H1 (cell line): ENCODE results near the gene ZNF471. TPM values are rescaled to one million over a fixed set of nuclear protein-coding genes. Genes with fewer than 3 reads are reported as not detected.

Experiments
- CTCF ChIA-PET: fragments of 300-600 bp; sonication (Branson Sonifier 250); formaldehyde crosslinking; loops from one replicate; lab custom pipeline; 2021; ENCODE audit not compliant: partially characterized antibody; lab: Charles Lee
- POLR2A ChIA-PET: fragments of 300-600 bp; sonication (Branson Sonifier 250); formaldehyde crosslinking; loops from one replicate; lab custom pipeline; 2021; ENCODE audit warnings: inconsistent platforms; ENCODE audit not compliant: partially characterized antibody; lab: Charles Lee
- DNase-seq, 2 experiments: peaks; one replicate each; pipeline versions ENCODE4 v3.0.0 to v3.0.0-alpha.2; 2010 to 2022; ENCODE audit warnings: low spot score in 2 of 2, low read depth in 1 of 2, mixed read lengths in 1 of 2
- FAIRE-seq: peaks from 2 replicates; lab custom pipeline; 2011; peaks lifted over from hg19 to GRCh38; lab: Jason Lieb, UNC
- H2AFZ ChIP-seq: 2 replicates; pipeline ENCODE4 v1.8.1; 2012; ENCODE audit warnings: low read length, inconsistent platforms
- H2AK5ac ChIP-seq: 2 replicates; pipeline ENCODE4 v1.6.1; 2013; ENCODE audit warnings: low read depth, low read length
- H2BK120ac ChIP-seq: replicated peaks from 2 replicates; pipeline ENCODE3; 2013; ENCODE audit warnings: low read depth, low read length, inconsistent platforms
- H2BK12ac ChIP-seq: 2 replicates; pipeline ENCODE4 v1.6.1; 2013; ENCODE audit warnings: low read depth, low read length
- H2BK15ac ChIP-seq: 2 replicates; pipeline ENCODE4 v1.6.1; 2013; ENCODE audit warnings: low read length
- H2BK20ac ChIP-seq: 2 replicates; pipeline ENCODE4 v1.6.1; 2013; ENCODE audit warnings: low read length
- H2BK5ac ChIP-seq: 2 replicates; pipeline ENCODE4 v1.6.1; 2013; ENCODE audit warnings: low read depth, low read length
- H3K14ac ChIP-seq: 2 replicates; pipeline ENCODE4 v1.6.1; 2013; ENCODE audit warnings: inconsistent platforms; ENCODE audit not compliant: insufficient read length
- H3K18ac ChIP-seq: 2 replicates; pipeline ENCODE4 v1.6.1; 2013; ENCODE audit warnings: low read length; ENCODE audit errors: extremely low read depth
- H3K23ac ChIP-seq: 2 replicates; pipeline ENCODE4 v1.6.1; 2013; ENCODE audit warnings: inconsistent platforms; ENCODE audit not compliant: insufficient read length
- H3K23me2 ChIP-seq: 2 replicates; pipeline ENCODE4 v1.6.1; 2013; ENCODE audit warnings: low read depth, low read length
- H3K27ac ChIP-seq: 2 replicates; pipeline ENCODE4 v1.6.1; 2011; ENCODE audit warnings: low read depth, low read length, inconsistent platforms
- H3K27me3 ChIP-seq, 4 experiments: replicated peaks in 1 of 4; 1 replicate in 1 of 4; 2 replicates in 3 of 4; pipeline versions ENCODE4 v1.6.1 to v1.8.1; 2011 to 2013; ENCODE audit warnings: low read length in 3 of 4, mild to moderate bottlenecking in 3 of 4, inconsistent platforms in 2 of 4, mixed read lengths in 2 of 4, moderate library complexity in 1 of 4; ENCODE audit not compliant: control insufficient read depth in 3 of 4, insufficient read depth in 3 of 4; ENCODE audit errors: extremely low read depth in 1 of 4
- H3K36me3 ChIP-seq, 4 experiments: 2 replicates each; pipeline versions ENCODE4 v1.6.1 to v1.8.1; 2011 to 2013; ENCODE audit warnings: mild to moderate bottlenecking in 4 of 4, low read length in 3 of 4, moderate library complexity in 2 of 4, control low read depth in 1 of 4, inconsistent platforms in 1 of 4; ENCODE audit not compliant: insufficient read depth in 4 of 4, control insufficient read depth in 2 of 4
- H3K4ac ChIP-seq: replicated peaks from 2 replicates; pipeline ENCODE3; 2013; ENCODE audit warnings: low read length, low read depth, mixed read lengths, inconsistent platforms; ENCODE audit not compliant: insufficient read length
- H3K4me1 ChIP-seq, 4 experiments: replicated peaks in 1 of 4; 1 replicate in 1 of 4; 2 replicates in 3 of 4; pipeline versions ENCODE4 v1.6.1 to v1.8.1; 2011 to 2013; ENCODE audit warnings: low read length in 3 of 4, inconsistent platforms in 2 of 4, mixed read lengths in 1 of 4; ENCODE audit not compliant: insufficient read depth in 4 of 4, control insufficient read depth in 3 of 4
- H3K4me2 ChIP-seq, 2 experiments: 2 replicates each; pipeline versions ENCODE4 v1.6.1 to v1.8.1; 2011 to 2013; ENCODE audit warnings: low read depth in 2 of 2, low read length in 2 of 2, control low read depth in 1 of 2, inconsistent platforms in 1 of 2, mild to moderate bottlenecking in 1 of 2; ENCODE audit not compliant: insufficient read depth in 1 of 2
- H3K4me3 ChIP-seq, 4 experiments: fragments of 200-600, 300-600 bp in 1 of 4; sonication (generic), shearing (Covaris generic), sonication (Bioruptor Twin) in 1 of 4; 2 replicates each; pipeline versions ENCODE4 v1.5.1 to v1.8.1; 2011 to 2016; ENCODE audit warnings: low read length in 4 of 4, low read depth in 3 of 4, control low read depth in 2 of 4, inconsistent platforms in 2 of 4, mild to moderate bottlenecking in 2 of 4, mixed read lengths in 1 of 4, moderate library complexity in 1 of 4; ENCODE audit not compliant: insufficient read depth in 2 of 4; ENCODE audit errors: extremely low read depth in 1 of 4
- H3K56ac ChIP-seq: replicated peaks from 2 replicates; pipeline ENCODE3; 2013; ENCODE audit warnings: low read depth, mild to moderate bottlenecking, mixed read lengths, low read length, inconsistent platforms; ENCODE audit not compliant: insufficient read length
- H3K79me1 ChIP-seq: 2 replicates; pipeline ENCODE4 v1.6.1; 2013; ENCODE audit warnings: low read depth, low read length, control low read depth
- H3K79me2 ChIP-seq, 2 experiments: 2 replicates each; pipeline versions ENCODE4 v1.6.1 to v1.8.1; 2012 to 2013; ENCODE audit warnings: low read length in 2 of 2, mild to moderate bottlenecking in 2 of 2, inconsistent platforms in 1 of 2; ENCODE audit not compliant: insufficient read depth in 2 of 2, control insufficient read depth in 1 of 2
- H3K9ac ChIP-seq, 4 experiments: replicated peaks in 1 of 4; 1 replicate in 1 of 4; 2 replicates in 3 of 4; pipeline versions ENCODE4 v1.6.1 to v1.8.1; 2011 to 2013; ENCODE audit warnings: low read depth in 3 of 4, low read length in 3 of 4, control low read depth in 2 of 4, mild to moderate bottlenecking in 2 of 4, moderate library complexity in 2 of 4, inconsistent platforms in 1 of 4; ENCODE audit errors: extremely low read depth in 1 of 4
- H3K9me3 ChIP-seq, 2 experiments: 2 replicates each; pipeline versions ENCODE4 v1.6.1 to v1.8.1; 2012 to 2013; ENCODE audit warnings: mild to moderate bottlenecking in 2 of 2, moderate library complexity in 2 of 2, control low read depth in 1 of 2, inconsistent platforms in 1 of 2, low read depth in 1 of 2, low read length in 1 of 2, mixed read lengths in 1 of 2; ENCODE audit not compliant: insufficient read depth in 2 of 2
- H4K20me1 ChIP-seq, 2 experiments: replicated peaks in 1 of 2; 2 replicates each; pipeline versions ENCODE3 to v1.8.1; 2011 to 2013; ENCODE audit warnings: inconsistent platforms in 2 of 2, low read length in 2 of 2, mild to moderate bottlenecking in 1 of 2; ENCODE audit not compliant: insufficient read depth in 2 of 2, control insufficient read depth in 1 of 2
- H4K5ac ChIP-seq: 2 replicates; pipeline ENCODE4 v1.6.1; 2013; ENCODE audit warnings: low read length, low read depth, mixed read lengths, inconsistent platforms; ENCODE audit not compliant: insufficient read length
- H4K8ac ChIP-seq: 2 replicates; pipeline ENCODE4 v1.8.0; 2013; ENCODE audit warnings: mild to moderate bottlenecking, moderate library complexity, low read length, inconsistent platforms; ENCODE audit not compliant: insufficient read depth; ENCODE audit errors: extremely low read depth
- H4K91ac ChIP-seq: replicated peaks from 2 replicates; pipeline ENCODE3; 2013; ENCODE audit warnings: low read length, mixed read lengths, inconsistent platforms; ENCODE audit not compliant: insufficient read length
- BACH1 ChIP-seq: IDR thresholded peaks from 2 replicates; pipeline ENCODE4 v1.6.1; 2012; ENCODE audit warnings: low read length, improper control_type of control experiment
- CEBPB ChIP-seq: IDR thresholded peaks from 2 replicates; pipeline ENCODE4 v1.6.1; 2012; ENCODE audit warnings: low read depth, low read length
- CREB1 ChIP-seq: IDR thresholded peaks from 2 replicates; pipeline ENCODE4 v1.6.1; 2012; ENCODE audit warnings: inconsistent platforms
- MAX ChIP-seq: IDR thresholded peaks from 2 replicates; pipeline ENCODE4 v1.6.1; 2012; ENCODE audit warnings: inconsistent platforms
- NANOG ChIP-seq: IDR thresholded peaks from 2 replicates; pipeline ENCODE4 v1.6.1; 2011; ENCODE audit warnings: low read length, low read depth, mild to moderate bottlenecking, inconsistent platforms; ENCODE audit not compliant: insufficient read depth, poor library complexity, severe bottlenecking
- NRF1 ChIP-seq: IDR thresholded peaks from 2 replicates; pipeline ENCODE4 v1.6.1; 2011; ENCODE audit warnings: mild to moderate bottlenecking, low read depth, low read length, improper control_type of control experiment
- POLR2AphosphoS5 ChIP-seq: IDR thresholded peaks from 2 replicates; pipeline ENCODE4 v1.6.1; 2011; ENCODE audit warnings: low read depth, low read length
- SP1 ChIP-seq: IDR thresholded peaks from 2 replicates; pipeline ENCODE4 v1.6.1; 2011; ENCODE audit warnings: low read depth, low read length
- SP4 ChIP-seq: IDR thresholded peaks from 2 replicates; pipeline ENCODE4 v1.6.1; 2012; ENCODE audit warnings: low read length, inconsistent platforms
- SRF ChIP-seq: IDR thresholded peaks from 2 replicates; pipeline ENCODE4 v1.6.1; 2011; ENCODE audit warnings: mild to moderate bottlenecking, low read depth, low read length, moderate library complexity
- SUZ12 ChIP-seq: fragments of 200-600 bp; sonication (generic); IDR thresholded peaks from 2 replicates; pipeline ENCODE4 v1.6.1; 2012; ENCODE audit warnings: mild to moderate bottlenecking, inconsistent platforms, low read length, moderate library complexity, mixed read lengths
- TBP ChIP-seq: IDR thresholded peaks from 2 replicates; pipeline ENCODE4 v1.6.1; 2011; ENCODE audit warnings: low read depth, low read length, improper control_type of control experiment
- WGBS, 2 experiments: shearing (Covaris generic) in 1 of 2; methylation state at CpG; one replicate each; pipeline versions ENCODE4 v1.1.6 to v1.1.7; 2013 to 2015; ENCODE audit warnings: low lambda C conversion rate in 2 of 2, mixed read lengths in 2 of 2, inconsistent platforms in 1 of 2, low coverage in 1 of 2, missing lambda C conversion rate in 1 of 2; ENCODE audit not compliant: insufficient replicate concordance in 2 of 2, insufficient coverage in 1 of 2, insufficient read length in 1 of 2; ENCODE audit errors: extremely low coverage in 1 of 2, missing lambda C conversion rate in 1 of 2; 5-methylcytosine and 5-hydroxymethylcytosine counted together
- polyA plus RNA-seq, 7 experiments: library from polyadenylated mRNA; depleted of rRNA in 3 of 7; stranded (reverse) in 5 of 7; unstranded in 2 of 7; fragments of >200 nt in 5 of 7; fragments of 200-250 nt in 2 of 7; gene quantifications; 1 replicate in 5 of 7; 2 replicates in 1 of 7; 4 replicates in 1 of 7; pipeline versions ENCODE4 v1.2.1 to v1.2.3, GENCODE V29; 2011 to 2013; ENCODE audit warnings: missing spikeins in 2 of 7, mixed read lengths in 2 of 7
- total RNA-seq: library from RNA; stranded (reverse); fragmentation: NEBNext Ultra II Directional; extraction: Animal tissue kit (Norgen Biotek cat#: 25700); gene quantifications from 2 replicates; pipeline ENCODE4 v1.2.1, GENCODE V29; 2021

Gene ZNF471
- total and polyA plus RNA-seq, 2 of the 8 experiments (the other 6 are each of a cell fraction or from before 2014, with no cell fraction given), result 0.73 to 0.74 TPM

DNA sequence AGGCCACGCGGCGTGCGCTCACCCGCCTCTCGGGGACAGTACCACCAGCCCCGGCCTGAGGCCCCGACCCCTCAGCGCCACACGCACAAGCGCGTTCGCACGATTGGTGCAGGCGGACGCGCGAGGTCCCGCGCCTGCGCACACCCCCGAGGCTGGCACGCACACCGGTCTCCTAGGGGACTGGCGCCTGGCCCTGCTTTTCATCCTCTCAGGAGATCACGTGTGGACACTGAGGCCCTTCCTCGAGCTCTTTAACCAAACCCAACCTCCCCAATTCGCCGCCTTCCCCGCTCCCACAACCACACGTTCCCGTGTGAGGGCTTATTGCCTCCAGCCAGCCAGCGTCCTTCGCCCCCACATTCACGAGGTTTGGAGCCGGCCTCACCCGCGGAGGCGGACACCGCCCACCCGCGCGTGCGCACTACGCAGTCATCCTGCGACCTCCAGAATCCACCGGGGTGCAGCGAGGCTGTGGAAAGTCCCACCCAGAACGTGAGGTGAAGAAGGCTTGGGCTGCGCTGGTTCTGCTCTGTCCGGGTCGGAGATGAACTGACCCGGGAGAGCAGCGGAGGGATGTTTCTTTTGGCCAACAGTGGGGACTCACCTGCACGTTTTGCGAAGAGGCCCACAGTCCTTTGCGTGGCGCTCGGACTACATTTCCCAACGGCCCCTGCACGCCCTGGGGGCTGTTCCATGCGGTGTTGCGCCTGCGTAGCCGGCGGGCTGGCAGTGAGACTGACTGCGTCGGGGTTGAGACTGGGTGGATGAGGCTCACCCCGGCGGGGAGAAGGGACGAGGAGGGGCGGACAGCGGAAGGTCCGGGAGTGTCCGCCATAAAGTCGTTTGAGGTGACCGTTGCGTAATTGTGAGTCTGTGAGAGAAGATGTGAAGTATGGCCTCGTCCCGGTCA lies 30.0 kb upstream of the ZNF471 start:
- peak overlapping the region; percentile 90 for H3K18ac ChIP-seq
- H2AK5ac ChIP-seq, result no peak overlapping the region
- peak overlapping the region; percentile 88 for H2BK5ac ChIP-seq
- H4K20me1 ChIP-seq, result peaks cover 0 to 3% of the 10 kb centered on the region in 2 experiments
- POLR2A ChIA-PET, result interaction anchor here (1.0 to 2.5 kb wide), 4 partner anchors 12 to 79 kb away, joined by 3 to 11 read pairs (median 7); partner anchors contain the start of gene ZFP28
- H3K4ac ChIP-seq, result no peak overlapping the region
- no peak overlapping the region for H3K23ac ChIP-seq
- H2BK15ac ChIP-seq, result no peak overlapping the region
- peak overlapping the region; percentile 88 for H4K5ac ChIP-seq
- peak overlapping the region; percentile 84 for H4K8ac ChIP-seq
- CTCF ChIA-PET, result interaction anchor here (0.8 kb wide), 1 partner anchor 101 kb away, joined by 3 read pairs; no protein-coding TSS in a partner anchor
- WGBS, 2 experiments, result 8% methylated on average over 52 of the region's 80 CpGs; no CpG with 5 or more reads in 1 of the 2 experiments
- peak overlapping the region; percentile 88 for H2AFZ ChIP-seq
- peak overlapping the region; percentile 68 to 94 for H3K4me2 ChIP-seq
- H3K4me1 ChIP-seq, result peaks cover 0 to 4% (median 1%) of the 10 kb centered on the region in 4 experiments; a peak in 4 of 7 replicates
- no peak overlapping the region for H2BK20ac ChIP-seq
- H3K9ac ChIP-seq, result peak overlapping the region; percentile 57 to 84 (median 80)
- no peak overlapping the region for H3K14ac ChIP-seq
- H3K79me2 ChIP-seq, result peaks cover 11 to 89% of the 10 kb centered on the region in 2 experiments
- no peaks in the 10 kb centered on the region for H3K27me3 ChIP-seq
- 0 out of 2 replicates have a peak, but pooled peaks cover 3% of the 10 kb centered on the region for H3K79me1 ChIP-seq
- H3K23me2 ChIP-seq, result peaks cover 5% of the 10 kb centered on the region; the same call in 1 of the 2 replicates
- peak overlapping the region; percentile 65; the same call in 1 of the 2 replicates for H2BK12ac ChIP-seq
- peak overlapping the region; percentile 74 to 98 (median 92) for H3K4me3 ChIP-seq
- no peaks in the 10 kb centered on the region for H3K9me3 ChIP-seq
- H3K36me3 ChIP-seq, result no peaks in the 10 kb centered on the region
- DNase-seq (peak; percentile 39 to 81), FAIRE-seq (peak; percentile 74)
- H3K27ac ChIP-seq, result peak overlapping the region; percentile 72
- no peak overlapping the region for H2BK120ac ChIP-seq
- H4K91ac ChIP-seq, result peak overlapping the region; percentile 95
- peak overlapping the region; percentile 12 for H3K56ac ChIP-seq
- TF ChIP-seq NRF1 (peak; percentile 81), TBP (peak; percentile 81), SP4 (no peak), SP1 (0 out of 2 replicates have a peak, but pooled peaks have one; percentile 17), NANOG (no peak), CREB1 (peak; percentile 90), CEBPB (peak; percentile 80), POLR2AphosphoS5 (peak; percentile 71; the same call in 1 of the 2 replicates), SRF (no peak), MAX (peak; percentile 86), BACH1 (peak; percentile 80), SUZ12 (peak; percentile 51; the same call in 1 of the 2 replicates)
